ENCODE results near the gene IPO13. TPM values are rescaled to one million over a fixed set of nuclear protein-coding genes. Genes with fewer than 3 reads are reported as not detected.

The IPO13 gene
- total RNA-seq, 1 donor from 2014 or later = 57.4 TPM

- Histone ChIP-seq H3K27me3 (ENCODE audit: low read depth) (no peaks in the 10 kb centered on the region), H3K27ac (replicated peaks) (no peak overlapping the region), H3K36me3 (no peaks in the 10 kb centered on the region), H3K9me3 (replicated peaks) (no peaks in the 10 kb centered on the region), H3K4me3 (no peak overlapping the region), H3K4me1 (peaks cover 11% of the 10 kb centered on the region)
- intact Hi-C loops (cut with micrococcal nuclease) = no loop called here
- no peak for DNase-seq
- TF ChIP-seq CTCF (IDR thresholded peaks at IDR 0.05; ENCODE audit: borderline replicate concordance) = no peak
Observed at GRCh38 chr1:44012404-44012803, 65.7 kb downstream of the IPO13 start.

- Histone ChIP-seq H3K4me3 (no peak overlapping the region), H3K4me1 (peaks cover 11% of the 10 kb centered on the region), H3K27ac (replicated peaks) (no peak overlapping the region), H3K36me3 (no peaks in the 10 kb centered on the region), H3K9me3 (replicated peaks) (no peaks in the 10 kb centered on the region), H3K27me3 (ENCODE audit: low read depth) (no peaks in the 10 kb centered on the region)
- DNase-seq = no peak
- no peak for TF ChIP-seq CTCF (IDR thresholded peaks at IDR 0.05; ENCODE audit: borderline replicate concordance)
- intact Hi-C loops (cut with micrococcal nuclease) = no loop called here
Observed at GRCh38 chr1:44012941-44013609, 66.3 kb downstream of the IPO13 start.

GRCh38 chr1:44013949-44014348, 67.2 kb downstream of the IPO13 start:
- DNase-seq = no peak
- no peaks in the 10 kb centered on the region for H3K36me3 ChIP-seq
- no peak overlapping the region for H3K4me3 ChIP-seq
- no peaks in the 10 kb centered on the region for H3K27me3 ChIP-seq (ENCODE audit: low read depth)
- peaks cover 11% of the 10 kb centered on the region for H3K4me1 ChIP-seq
- intact Hi-C loops (cut with micrococcal nuclease) = no loop called here
- no peaks in the 10 kb centered on the region for H3K9me3 ChIP-seq (replicated peaks)
- no peak overlapping the region for H3K27ac ChIP-seq (replicated peaks)
- TF ChIP-seq CTCF (IDR thresholded peaks at IDR 0.05; ENCODE audit: borderline replicate concordance) = no peak

GRCh38 chr1:44014365-44015104, 67.8 kb downstream of the IPO13 start:
- no peaks in the 10 kb centered on the region for H3K36me3 ChIP-seq
- no peak overlapping the region for H3K4me3 ChIP-seq
- H3K27me3 ChIP-seq (ENCODE audit: low read depth) = no peaks in the 10 kb centered on the region
- no peak for TF ChIP-seq CTCF (IDR thresholded peaks at IDR 0.05; ENCODE audit: borderline replicate concordance)
- DNase-seq = no peak
- no peaks in the 10 kb centered on the region for H3K9me3 ChIP-seq (replicated peaks)
- H3K4me1 ChIP-seq = peaks cover 11% of the 10 kb centered on the region
- intact Hi-C loops (cut with micrococcal nuclease) = no loop called here
- no peak overlapping the region for H3K27ac ChIP-seq (replicated peaks)

- H3K4me3 ChIP-seq = no peak overlapping the region
- intact Hi-C loops (cut with micrococcal nuclease) = no loop called here
- H3K9me3 ChIP-seq (replicated peaks) = no peaks in the 10 kb centered on the region
- H3K27ac ChIP-seq (replicated peaks) = no peak overlapping the region
- no peak for DNase-seq
- H3K36me3 ChIP-seq = no peaks in the 10 kb centered on the region
- peaks cover 11% of the 10 kb centered on the region for H3K4me1 ChIP-seq
- H3K27me3 ChIP-seq (ENCODE audit: low read depth) = no peaks in the 10 kb centered on the region
- TF ChIP-seq CTCF (IDR thresholded peaks at IDR 0.05; ENCODE audit: borderline replicate concordance) = no peak
Observed at GRCh38 chr1:44015206-44015605, 68.5 kb downstream of the IPO13 start.
